GM12874 (cell line): Measurements from ENCODE around the gene MED13L.

ENCODE experiments used
- CTCF ChIP-seq: IDR thresholded peaks from 2 replicates; pipeline ENCODE4 v1.5.1; 2011; ENCODE audit warnings: low read depth, mild to moderate bottlenecking, control low read depth, low read length, moderate library complexity; ENCODE audit not compliant: insufficient read depth

MED13L gene

DNA sequence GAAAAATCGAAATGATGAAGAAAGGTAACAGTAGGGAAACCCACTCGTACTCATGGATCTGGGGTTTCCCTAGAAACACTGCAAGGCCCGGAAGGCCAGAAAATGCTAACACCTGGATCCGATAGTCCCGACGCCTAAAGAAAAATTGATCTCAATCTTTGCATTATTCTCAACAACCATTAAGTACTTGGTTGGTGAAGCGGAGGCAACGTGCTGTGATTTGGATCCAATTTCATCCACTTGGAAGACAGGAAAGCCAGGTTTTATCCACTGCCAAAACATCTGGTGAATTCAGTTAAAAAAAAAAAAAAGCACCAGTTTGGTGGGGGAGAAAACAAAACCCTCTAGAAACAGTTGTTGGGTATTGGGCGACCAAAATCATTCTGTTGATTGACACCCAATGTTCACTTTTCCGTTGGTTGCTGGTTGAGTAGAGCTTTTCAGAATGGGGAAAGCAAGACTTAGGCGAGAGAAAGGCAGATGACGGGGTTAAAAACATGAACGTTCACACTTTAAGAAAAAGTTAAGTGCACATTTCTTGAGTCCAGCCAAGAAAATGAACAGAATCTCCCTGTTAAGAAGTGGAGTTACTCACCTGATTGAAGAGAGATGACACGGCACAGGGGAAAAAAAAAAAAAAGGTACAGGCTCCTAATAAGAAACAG is 41.9 kb upstream of the MED13L start:
- TF ChIP-seq CTCF: no peak

DNA sequence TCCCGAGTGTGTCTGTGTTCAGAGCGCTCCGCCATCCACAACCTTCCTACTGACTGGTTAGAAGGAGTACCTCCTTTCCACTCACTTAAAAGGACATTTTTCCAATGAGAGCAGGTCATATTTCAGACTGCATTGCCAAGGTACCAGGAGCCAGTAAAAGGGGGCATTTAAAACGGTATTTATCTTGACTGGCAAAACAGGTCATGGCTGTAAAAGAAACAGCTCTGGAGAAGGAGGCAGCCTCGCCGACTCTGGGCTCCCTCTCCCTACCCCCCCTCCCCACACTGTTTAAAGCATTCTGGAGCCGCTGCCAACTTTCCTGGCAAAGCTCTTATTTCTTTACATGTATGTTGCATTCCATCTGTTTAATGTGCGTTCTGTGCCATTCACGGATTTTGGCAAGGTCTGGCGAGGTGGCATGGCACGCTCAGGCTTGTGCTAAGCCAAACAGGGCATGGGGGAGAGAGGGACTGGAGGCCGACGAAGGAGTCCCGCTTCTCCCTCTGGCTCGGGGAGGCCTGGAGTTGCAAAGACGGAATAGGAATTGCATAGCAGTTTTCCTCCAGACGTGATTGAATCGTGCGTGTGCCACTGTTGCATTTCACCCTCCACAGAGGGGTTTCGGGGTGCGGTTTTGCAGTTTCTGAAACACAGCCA is 41.2 kb upstream of the MED13L start:
- TF ChIP-seq CTCF: no peak

DNA sequence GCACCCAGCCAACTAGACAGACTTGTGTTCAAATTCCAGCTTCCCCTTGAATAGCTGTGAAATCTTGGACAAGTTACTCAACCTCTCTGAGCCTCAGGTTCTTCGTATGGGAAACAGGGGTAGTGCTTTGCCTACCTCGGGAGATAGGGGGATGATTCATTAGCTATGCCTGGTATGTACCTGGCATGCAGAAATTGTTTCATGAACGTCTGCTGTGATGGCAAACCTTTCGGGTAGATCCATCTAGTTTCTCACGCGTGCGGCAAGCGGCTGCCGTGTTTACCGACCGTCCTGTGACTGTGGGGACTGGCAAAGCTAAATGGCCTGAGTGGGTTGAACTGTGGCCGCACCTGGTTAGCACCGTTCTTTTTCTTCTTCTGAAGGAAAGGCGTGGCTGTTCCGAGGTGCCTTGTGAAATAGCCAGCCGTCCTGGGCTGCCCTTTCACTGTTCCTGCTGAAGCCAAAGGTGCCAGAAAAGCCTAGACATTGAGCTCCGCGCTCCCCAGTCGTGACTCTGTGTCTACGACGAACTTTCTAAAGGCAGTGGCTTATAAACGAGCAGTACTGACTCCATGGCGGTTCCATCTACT is 40.6 kb upstream of the MED13L start:
- no peak for TF ChIP-seq CTCF

DNA sequence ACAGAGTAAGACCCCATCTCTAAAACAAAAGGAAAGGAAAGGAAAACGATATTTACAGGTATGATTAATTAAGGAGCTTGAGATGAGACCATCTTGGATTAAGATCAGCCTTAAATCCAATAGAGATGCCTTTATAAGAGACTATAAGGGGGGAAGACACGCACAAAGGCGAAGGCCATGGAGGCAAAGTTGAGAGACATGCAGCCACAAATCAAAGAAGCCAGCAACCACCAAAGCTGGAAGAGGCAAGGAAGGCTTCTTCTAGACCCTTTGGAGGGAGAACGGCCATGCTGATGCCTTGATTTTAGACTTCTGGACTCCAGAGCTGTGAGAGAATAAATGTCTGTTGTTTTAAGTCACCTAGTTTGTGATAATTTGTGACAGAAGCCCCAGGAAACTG is 39.6 kb upstream of the MED13L start:
- no peak for TF ChIP-seq CTCF

DNA sequence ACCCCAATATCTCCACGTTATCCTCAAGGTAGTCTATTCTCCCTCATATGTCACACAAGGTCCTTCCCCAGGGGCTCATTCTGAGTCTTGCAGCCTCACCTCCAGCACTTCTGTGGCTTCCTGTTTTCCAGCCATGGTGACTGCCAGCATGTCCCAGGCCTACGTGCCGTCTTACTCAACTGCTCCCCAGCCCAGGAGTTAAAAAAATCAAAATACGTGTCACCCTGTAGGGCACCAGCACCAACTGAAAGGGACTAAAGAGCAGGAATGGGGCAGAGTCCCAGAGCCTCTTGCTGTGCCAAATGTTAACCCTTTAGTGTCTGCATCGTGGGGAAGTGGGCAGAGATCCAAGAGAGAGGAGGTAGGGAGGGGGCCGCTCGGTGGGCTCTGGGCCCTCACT is 37.0 kb upstream of the MED13L start:
- no peak for TF ChIP-seq CTCF

DNA sequence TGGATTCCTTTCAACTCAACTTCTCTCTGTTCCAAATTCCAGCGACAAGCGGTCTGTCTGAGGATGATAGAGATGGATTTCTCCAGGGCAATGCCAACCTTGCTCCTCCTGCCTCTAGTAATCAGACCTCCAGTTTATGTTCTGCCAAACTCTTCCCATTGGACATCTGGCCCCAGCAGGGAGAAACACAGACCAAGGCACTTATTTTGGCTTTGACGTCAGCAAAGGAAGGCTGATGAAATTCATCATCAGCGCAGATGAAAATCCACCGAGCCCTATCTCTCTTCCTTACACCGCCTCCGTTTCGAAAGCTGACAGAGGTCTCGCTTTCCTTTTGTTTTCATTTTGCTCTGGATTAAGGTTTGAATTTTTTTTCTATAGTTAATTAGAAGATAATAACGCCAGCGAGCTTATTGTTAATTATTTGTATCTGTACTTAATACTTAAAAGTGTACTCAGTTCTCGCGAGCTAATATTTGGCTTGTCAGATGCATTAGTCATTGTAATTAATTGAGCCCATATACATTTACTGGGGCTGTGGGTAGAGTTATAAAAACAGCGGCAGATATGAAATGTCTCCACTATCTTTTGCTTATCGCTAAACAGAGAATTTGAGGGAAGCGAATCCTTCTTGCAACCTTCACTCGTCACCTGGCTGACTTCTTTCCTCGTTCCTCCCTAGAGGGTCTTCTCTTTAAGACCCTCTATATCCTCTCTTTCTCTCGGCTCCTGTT is 35.9 kb upstream of the MED13L start:
- TF ChIP-seq CTCF: no peak

GRCh38 chr12:116310082-116310481 is 32.6 kb upstream of the MED13L start:
- TF ChIP-seq CTCF: no peak
